ENCODE data around the gene MVB12B.

MVB12B gene

GRCh38 chr9:126527109-126527825, 200.6 kb downstream of the MVB12B start:
- TF ChIP-seq MAX (IDR thresholded peaks at IDR 0.05; ENCODE audit: low read depth, low read length) = no peak
- no peak for TF ChIP-seq POLR2A (IDR thresholded peaks at IDR 0.05; ENCODE audit: extremely low read depth, insufficient read length)
- no peak for TF ChIP-seq MYC (IDR thresholded peaks at IDR 0.05; ENCODE audit: low read depth, low read length)
- no peak for TF ChIP-seq CTCF (IDR thresholded peaks at IDR 0.05; ENCODE audit: low read depth, low read length)
- no peak for DNase-seq (ENCODE audit: low read depth)
- H3K4me3 ChIP-seq (ENCODE audit: low read depth, low read length) = no peak overlapping the region

DNA sequence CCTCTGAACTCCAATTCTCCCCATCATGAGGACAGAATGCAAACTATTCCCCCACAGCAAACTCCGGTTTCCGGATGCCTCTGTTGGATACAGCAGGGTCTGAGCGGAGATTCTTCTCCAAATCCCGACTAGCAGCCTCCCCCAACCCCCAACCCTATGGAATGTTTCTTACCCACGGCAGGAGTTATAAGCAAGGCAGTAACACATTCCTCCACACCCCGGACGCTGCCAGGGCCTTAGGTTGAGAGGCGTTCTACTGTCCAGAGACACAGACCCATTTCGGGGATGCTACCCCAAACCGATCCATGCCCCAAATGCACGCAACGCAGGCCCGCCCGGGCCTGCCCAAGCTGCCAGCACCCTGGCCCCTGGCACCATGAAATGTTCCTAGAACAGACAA, 201.5 kb downstream of the MVB12B start:
- H3K4me3 ChIP-seq (ENCODE audit: low read depth, low read length) = no peak overlapping the region
- TF ChIP-seq POLR2A (IDR thresholded peaks at IDR 0.05; ENCODE audit: extremely low read depth, insufficient read length) (no peak), MAX (IDR thresholded peaks at IDR 0.05; ENCODE audit: low read depth, low read length) (no peak), CTCF (IDR thresholded peaks at IDR 0.05; ENCODE audit: low read depth, low read length) (no peak), MYC (IDR thresholded peaks at IDR 0.05; ENCODE audit: low read depth, low read length) (no peak)
- DNase-seq (ENCODE audit: low read depth) = no peak

DNA sequence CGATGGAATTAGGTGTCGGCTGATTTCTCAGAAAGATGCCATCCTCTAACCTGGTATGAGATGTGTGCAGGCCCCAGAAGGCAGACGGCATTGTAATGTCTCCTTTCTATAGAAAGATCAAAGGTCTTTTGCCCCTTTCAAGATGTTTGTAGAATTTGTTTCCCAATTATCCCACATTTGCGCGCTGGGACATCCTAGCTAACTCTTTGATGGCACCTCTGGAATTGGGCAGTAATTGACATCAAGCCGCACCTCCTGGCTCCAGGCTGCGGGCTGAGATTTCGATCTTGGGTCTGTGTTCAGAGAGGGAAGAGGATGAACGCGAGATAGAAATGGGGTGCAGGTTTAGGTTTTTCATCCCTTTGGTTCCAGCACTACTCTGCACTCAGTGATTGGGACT, 202.3 kb downstream of the MVB12B start:
- no peak overlapping the region for H3K4me3 ChIP-seq (ENCODE audit: low read depth, low read length)
- TF ChIP-seq MAX (IDR thresholded peaks at IDR 0.05; ENCODE audit: low read depth, low read length) (no peak), POLR2A (IDR thresholded peaks at IDR 0.05; ENCODE audit: extremely low read depth, insufficient read length) (no peak), CTCF (IDR thresholded peaks at IDR 0.05; ENCODE audit: low read depth, low read length) (no peak), MYC (IDR thresholded peaks at IDR 0.05; ENCODE audit: low read depth, low read length) (no peak)
- DNase-seq (ENCODE audit: low read depth) = no peak

- TF ChIP-seq MYC (IDR thresholded peaks at IDR 0.05; ENCODE audit: low read depth, low read length) = no peak
- no peak for TF ChIP-seq MAX (IDR thresholded peaks at IDR 0.05; ENCODE audit: low read depth, low read length)
- TF ChIP-seq CTCF (IDR thresholded peaks at IDR 0.05; ENCODE audit: low read depth, low read length) = no peak
- TF ChIP-seq POLR2A (IDR thresholded peaks at IDR 0.05; ENCODE audit: extremely low read depth, insufficient read length) = no peak
- no peak for DNase-seq (ENCODE audit: low read depth)
- H3K4me3 ChIP-seq (ENCODE audit: low read depth, low read length) = no peak overlapping the region
Observed at GRCh38 chr9:126531035-126531571, 204.5 kb downstream of the MVB12B start.

- no peak for DNase-seq (ENCODE audit: low read depth)
- no peak for TF ChIP-seq MAX (IDR thresholded peaks at IDR 0.05; ENCODE audit: low read depth, low read length)
- TF ChIP-seq CTCF (IDR thresholded peaks at IDR 0.05; ENCODE audit: low read depth, low read length) = no peak
- no peak for TF ChIP-seq POLR2A (IDR thresholded peaks at IDR 0.05; ENCODE audit: extremely low read depth, insufficient read length)
- no peak for TF ChIP-seq MYC (IDR thresholded peaks at IDR 0.05; ENCODE audit: low read depth, low read length)
Observed at GRCh38 chr9:126531591-126531990, 205.0 kb downstream of the MVB12B start.

More at GRCh38 chr9:126531591-126531990, 205.0 kb downstream of the MVB12B start:
- H3K4me3 ChIP-seq (ENCODE audit: low read depth, low read length) = no peak overlapping the region
